ENCODE measurements around the gene AGRP.
A peak's percentile ranks its signal among the peaks of the same experiment; 100 is the strongest.

Gene AGRP

DNA sequence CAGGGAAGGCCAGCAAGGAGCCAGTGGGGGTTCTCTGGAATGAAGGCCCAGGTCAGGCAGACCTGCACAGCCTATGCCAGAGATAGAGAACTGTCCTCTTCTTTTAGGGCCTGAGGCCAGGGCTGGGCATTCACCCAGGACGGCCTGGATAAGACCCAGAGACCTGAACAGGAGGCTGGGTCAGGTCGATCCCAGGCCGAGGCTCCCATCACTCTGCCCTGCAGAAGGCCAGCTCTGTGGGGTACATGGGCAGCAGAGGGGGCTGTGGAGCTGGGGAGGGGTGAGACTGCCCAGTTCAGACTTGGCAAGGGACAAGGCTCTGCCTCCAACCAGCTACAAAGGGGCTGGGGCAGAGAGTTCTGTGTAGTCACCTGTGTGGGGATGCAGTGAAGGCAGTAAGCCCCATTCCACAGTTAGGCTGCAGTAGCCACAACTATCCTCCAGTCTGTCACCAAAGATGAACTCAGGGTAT lies 37.9 kb downstream of the AGRP start:
- no peak for DNase-seq (ENCODE audit: low spot score)

GRCh38 chr16:67445126-67445426 lies 38.3 kb downstream of the AGRP start:
- DNase-seq (ENCODE audit: low spot score), result no peak

- no peak for DNase-seq (ENCODE audit: low spot score)
Measured at GRCh38 chr16:67444259-67445125, 38.9 kb downstream of the AGRP start.

DNA sequence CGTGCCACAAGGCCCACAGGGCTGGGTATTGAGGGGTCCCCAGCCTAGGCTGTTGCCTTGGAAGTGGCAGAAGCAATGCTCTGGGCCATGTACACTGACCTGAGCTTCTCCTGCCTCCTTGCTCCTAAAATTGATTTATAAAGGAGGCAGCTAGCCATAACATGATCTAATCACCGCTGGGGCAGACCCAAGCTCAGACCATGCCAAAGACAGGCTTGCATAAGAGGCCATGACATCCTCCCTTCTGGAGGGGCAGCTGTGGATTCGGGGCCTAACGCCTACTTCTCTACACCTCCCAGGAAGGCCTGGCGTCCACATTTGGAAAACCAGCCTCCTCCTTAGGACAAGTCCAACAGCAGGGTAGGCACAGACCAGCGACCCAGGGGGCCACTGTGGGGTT lies 40.1 kb downstream of the AGRP start:
- DNase-seq (ENCODE audit: low spot score), result peak; percentile 61

GRCh38 chr16:67442581-67443255 lies 40.6 kb downstream of the AGRP start:
- DNase-seq (ENCODE audit: low spot score), result no peak

DNA sequence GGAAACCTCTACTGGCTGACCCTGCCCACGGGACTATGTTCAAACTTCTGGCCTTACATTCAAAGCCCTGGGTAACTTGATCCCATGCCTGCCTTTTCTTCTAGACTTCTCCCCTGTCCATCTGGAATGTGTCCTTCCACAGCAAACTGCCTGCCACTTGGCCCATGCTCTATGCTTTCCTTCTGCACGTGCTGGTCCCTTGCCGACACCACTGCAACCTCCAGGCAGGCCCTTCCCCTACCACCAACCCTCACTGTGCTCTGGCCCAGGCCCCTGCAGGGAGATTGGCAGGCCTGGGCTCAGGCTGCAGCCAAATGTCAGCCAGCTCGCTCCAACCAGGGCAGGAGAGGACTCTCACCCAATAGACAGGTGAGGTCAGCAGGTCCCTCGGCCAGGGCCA lies 41.4 kb downstream of the AGRP start:
- no peak for DNase-seq (ENCODE audit: low spot score)

- DNase-seq (ENCODE audit: low spot score), result no peak
Measured at GRCh38 chr16:67441271-67441753, 42.0 kb downstream of the AGRP start.

- DNase-seq (ENCODE audit: low spot score), result no peak
Measured at GRCh38 chr16:67438824-67439393, 44.4 kb downstream of the AGRP start.

- DNase-seq (ENCODE audit: low spot score), result no peak
Measured at GRCh38 chr16:67438098-67438791, 45.1 kb downstream of the AGRP start.

GRCh38 chr16:67437513-67437912 lies 45.8 kb downstream of the AGRP start:
- no peak for DNase-seq (ENCODE audit: low spot score)

- no peak for DNase-seq (ENCODE audit: low spot score)
Measured at GRCh38 chr16:67436640-67437193, 46.6 kb downstream of the AGRP start.

GRCh38 chr16:67435758-67436164 lies 47.6 kb downstream of the AGRP start:
- DNase-seq (ENCODE audit: low spot score), result no peak

DNA sequence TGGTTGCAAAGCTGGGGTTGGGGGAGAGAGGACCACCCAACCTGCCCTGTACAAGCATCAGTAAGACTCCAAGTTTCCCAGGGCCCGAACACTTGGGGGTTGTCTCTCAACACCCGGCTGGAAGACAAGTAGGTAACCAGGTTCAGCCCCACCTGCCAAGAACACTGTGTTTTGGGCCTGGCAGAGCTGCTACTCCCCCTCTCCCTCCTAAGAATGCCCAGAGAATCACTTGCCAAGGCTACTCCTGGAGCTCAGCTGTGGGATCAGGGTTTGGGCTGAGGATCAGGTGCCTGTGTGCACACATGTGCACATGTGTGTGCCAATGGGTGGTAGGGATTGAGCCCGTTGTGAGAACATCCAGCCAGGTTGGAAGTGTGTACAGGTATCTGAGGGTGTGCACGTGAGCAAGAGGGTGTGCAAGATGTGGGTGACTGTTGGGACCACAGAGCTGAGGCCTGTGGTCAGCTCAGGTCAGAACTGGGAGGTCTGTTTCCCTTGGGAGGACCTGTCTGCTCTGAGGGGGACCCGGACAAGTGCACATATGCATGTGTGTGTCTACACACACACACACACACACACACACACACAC lies 50.1 kb downstream of the AGRP start:
- no peak for DNase-seq (ENCODE audit: low spot score)
